Fibroblast of skin of scalp (primary cell): ENCODE measurements around the gene PRDX5.

Experiments
- DNase-seq: peaks from one replicate; pipeline ENCODE4 v3.0.0-alpha.2; 2013

Gene PRDX5

GRCh38 chr11:64367931-64368672 lies 50.2 kb downstream of the PRDX5 start:
- no peak for DNase-seq

- no peak for DNase-seq
These were observed 50.8 kb downstream of the PRDX5 start for GRCh38 chr11:64368673-64369074.

GRCh38 chr11:64369440-64370421 lies 51.8 kb downstream of the PRDX5 start:
- no peak for DNase-seq

GRCh38 chr11:64371201-64371600 lies 53.3 kb downstream of the PRDX5 start:
- DNase-seq: no peak
